C4-2B (cell line): ENCODE measurements around the gene CNRIP1.

ENCODE experiments used
- H3K27ac ChIP-seq: fragments of 450-650 bp; 2 replicates; pipeline ENCODE4 v1.5.1; 2017
- ZFX ChIP-seq: fragments of 450-650 bp; IDR thresholded peaks from 2 replicates; pipeline ENCODE4 v1.6.1; 2017
- TF ChIP-seq, protein P1 (sequence below): fragments of 450-650 bp; conservative IDR thresholded peaks from 2 replicates; pipeline ENCODE4 v1.5.1; 2017; ENCODE audit warnings: mild to moderate bottlenecking

Gene CNRIP1

DNA sequence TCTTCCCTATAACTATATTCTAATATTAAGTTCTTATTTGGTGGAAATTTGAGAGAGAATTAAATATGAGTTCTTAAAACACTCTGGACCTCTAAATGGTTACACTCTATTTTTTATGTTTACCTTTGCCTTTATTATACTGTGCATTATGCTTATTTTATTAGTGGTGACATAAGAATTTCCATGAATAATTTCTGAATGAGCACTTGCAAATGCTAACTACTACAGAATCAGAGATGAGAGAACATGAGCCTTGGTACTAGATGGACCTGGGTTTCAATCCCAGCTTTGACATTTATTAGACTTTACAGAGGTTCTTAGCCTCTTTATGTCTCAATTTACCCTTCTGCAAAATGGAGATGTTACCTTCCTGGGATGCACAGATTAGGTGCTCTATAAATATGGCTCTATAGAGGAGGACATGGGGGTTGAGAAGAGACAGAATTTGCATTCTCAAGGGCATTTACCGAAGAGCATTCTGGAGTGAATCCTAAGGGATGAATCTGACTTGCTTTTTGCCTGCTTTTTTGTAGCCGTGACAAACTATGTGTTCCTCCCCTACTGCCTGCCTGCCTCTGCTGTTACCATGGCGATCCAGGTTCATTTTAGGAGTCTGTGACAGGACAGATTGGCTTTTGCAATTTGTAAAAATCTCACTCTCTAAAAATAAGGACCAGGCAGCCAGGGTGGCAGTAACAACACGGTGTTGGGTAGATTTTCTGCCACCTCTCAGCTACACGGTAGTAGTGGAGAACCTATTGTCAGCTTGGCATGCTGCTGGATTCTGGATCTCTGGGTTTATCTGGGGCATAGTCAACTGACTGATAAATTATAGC lies 20.7 kb upstream of the CNRIP1 start:
- TF ChIP-seq, protein P1, sequence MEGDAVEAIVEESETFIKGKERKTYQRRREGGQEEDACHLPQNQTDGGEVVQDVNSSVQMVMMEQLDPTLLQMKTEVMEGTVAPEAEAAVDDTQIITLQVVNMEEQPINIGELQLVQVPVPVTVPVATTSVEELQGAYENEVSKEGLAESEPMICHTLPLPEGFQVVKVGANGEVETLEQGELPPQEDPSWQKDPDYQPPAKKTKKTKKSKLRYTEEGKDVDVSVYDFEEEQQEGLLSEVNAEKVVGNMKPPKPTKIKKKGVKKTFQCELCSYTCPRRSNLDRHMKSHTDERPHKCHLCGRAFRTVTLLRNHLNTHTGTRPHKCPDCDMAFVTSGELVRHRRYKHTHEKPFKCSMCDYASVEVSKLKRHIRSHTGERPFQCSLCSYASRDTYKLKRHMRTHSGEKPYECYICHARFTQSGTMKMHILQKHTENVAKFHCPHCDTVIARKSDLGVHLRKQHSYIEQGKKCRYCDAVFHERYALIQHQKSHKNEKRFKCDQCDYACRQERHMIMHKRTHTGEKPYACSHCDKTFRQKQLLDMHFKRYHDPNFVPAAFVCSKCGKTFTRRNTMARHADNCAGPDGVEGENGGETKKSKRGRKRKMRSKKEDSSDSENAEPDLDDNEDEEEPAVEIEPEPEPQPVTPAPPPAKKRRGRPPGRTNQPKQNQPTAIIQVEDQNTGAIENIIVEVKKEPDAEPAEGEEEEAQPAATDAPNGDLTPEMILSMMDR = no peak
- TF ChIP-seq ZFX = no peak
- no peak overlapping the region for H3K27ac ChIP-seq

DNA sequence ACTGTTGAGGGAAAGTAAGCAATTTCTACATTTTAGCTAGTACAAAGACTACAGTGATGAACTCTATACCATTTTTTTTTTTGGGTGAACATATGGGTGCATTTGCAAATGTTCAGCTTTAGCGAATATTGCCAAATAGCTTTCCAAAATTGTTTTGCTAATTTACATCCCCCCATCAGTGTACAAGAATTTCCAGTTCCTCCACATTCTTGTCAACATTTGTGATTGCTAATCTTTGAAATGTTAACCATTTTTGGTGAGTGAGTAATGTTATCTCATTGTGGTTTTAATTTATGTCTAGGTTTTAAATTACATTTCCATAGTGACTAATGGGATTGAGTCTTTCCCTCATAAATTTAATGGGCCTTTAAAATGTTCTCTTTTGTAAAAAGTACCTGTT lies 16.4 kb upstream of the CNRIP1 start:
- TF ChIP-seq ZFX = no peak

DNA sequence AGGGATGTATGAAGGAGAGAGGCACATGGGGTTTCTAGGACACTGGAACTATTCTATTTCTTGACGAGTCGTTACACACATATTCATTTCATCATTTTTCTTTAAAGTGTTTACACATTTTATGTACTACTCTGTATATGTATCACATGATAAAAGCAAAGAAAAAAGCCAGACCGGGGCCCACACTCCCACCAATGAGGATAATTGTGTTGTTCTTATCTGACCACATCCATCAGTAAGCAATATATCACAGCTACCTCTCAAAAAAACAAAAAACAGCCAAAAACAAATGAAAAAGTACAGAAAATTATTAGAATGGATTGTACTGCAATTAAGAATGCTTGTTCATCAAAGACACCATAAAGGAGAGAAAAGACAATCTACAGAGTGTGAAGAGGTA lies 14.2 kb upstream of the CNRIP1 start:
- no peak overlapping the region for H3K27ac ChIP-seq
- no peak for TF ChIP-seq ZFX
- TF ChIP-seq, protein P1 = no peak

More for the DNA sequence above, 16.4 kb upstream of the CNRIP1 start:
- no peak overlapping the region for H3K27ac ChIP-seq

DNA sequence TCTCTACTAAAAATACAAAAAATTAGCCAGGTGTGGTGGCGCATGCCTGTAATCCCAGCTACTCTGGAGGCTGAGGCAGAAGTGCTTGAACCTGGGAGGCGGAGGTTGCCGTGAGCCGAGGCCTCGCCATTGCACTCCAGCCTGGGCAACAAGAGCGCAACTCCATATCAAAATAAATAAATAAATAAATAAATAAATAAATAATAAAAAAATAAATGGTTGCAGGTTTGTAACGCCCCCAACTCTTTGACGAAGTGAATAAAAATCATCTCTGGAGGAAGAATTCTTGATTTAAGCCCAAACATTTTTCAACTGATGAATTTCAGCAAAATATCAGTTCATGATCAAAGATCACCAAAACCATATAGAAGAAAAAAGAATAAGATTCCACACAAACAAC lies 13.3 kb upstream of the CNRIP1 start:
- TF ChIP-seq, protein P1 = no peak
- TF ChIP-seq ZFX = no peak
- no peak overlapping the region for H3K27ac ChIP-seq

DNA sequence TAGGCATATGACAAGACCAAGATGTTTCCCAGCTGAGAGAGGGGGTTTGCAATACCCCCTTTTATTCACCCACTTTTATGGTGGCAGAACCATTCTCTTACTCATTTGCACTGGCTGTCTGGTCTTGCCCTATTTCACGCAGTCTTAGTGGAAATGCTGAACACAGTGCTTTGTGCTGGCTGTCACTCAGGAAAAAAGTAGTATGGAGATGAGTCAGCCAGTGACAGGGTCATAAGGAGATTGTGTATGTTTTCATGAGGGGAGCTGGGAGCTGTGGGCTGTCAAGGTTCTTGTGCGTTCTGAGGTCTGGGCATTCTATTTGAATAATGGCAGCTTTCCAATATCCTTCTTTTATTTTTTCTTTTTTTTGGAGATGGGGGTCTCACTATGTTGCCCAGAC lies 10.9 kb upstream of the CNRIP1 start:
- H3K27ac ChIP-seq = no peak overlapping the region
- TF ChIP-seq, protein P1 = no peak
- no peak for TF ChIP-seq ZFX

DNA sequence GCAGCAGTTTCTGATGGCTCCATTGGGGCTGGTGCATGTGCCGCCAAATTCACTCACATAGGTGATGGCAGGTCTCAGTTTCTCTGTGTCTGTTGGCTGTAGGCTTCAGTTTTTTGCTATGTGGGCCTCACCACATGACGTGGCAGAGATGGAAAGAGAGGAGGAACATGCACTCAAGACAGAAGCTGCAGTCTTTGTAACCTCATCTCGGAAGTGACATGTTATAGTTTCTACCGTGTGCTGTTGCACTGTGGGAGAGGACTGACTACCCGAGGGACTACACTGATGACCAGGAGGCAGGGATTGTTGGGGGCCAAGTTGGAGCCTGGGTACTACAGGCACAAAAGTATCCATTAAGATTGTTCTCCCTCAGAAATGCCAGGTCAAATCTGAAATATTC lies 9.2 kb upstream of the CNRIP1 start:
- H3K27ac ChIP-seq = no peak overlapping the region
- TF ChIP-seq ZFX = no peak
- TF ChIP-seq, protein P1 = no peak

DNA sequence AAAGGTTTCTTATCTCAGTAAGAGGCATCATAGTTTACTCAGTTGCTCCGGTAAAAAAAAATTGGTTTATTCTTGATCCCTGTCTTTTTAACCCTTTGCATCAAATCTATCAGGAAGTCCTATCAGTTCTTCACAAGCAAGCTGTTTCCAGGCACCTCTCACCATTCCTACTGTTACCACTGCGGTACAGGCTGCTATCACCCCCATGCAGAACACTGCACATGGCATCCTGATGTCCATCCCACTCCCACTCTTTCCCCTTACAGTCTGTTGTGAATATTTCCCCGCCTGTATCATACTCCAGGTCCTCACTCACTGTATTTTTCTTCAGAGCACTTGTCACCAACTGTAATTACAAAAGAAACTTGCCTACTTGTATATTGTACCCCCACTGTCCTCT lies 5.3 kb upstream of the CNRIP1 start:
- TF ChIP-seq ZFX = no peak
- TF ChIP-seq, protein P1 = no peak
- H3K27ac ChIP-seq = no peak overlapping the region

DNA sequence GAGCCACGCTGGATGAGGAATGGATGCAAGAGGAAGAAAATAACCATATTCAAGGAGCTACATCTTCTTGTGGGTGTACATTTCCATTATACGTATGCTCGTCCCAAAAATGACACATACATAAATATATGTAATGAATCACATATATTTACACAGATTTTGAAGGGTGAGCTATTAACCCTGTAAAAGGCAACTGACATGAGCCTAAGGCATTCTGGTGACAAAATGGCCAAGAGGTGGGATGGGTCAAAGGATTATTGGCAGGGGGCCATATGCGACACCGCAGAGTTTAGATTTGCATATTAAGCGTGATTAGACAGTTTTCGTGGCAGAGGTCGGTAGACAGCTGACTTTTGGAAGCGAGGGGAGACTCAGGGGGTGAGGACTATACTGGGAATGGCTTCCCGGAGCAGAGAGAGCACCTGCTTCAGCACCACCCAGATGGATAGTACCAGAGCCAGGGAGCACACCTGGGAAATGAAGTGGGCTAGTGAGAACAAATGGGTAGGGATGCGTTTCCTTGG lies 431 bp upstream of the CNRIP1 start:
- no peak overlapping the region for H3K27ac ChIP-seq
- TF ChIP-seq ZFX = no peak
- TF ChIP-seq, protein P1 = no peak
